ENCODE data around the gene PSME2.

DNA sequence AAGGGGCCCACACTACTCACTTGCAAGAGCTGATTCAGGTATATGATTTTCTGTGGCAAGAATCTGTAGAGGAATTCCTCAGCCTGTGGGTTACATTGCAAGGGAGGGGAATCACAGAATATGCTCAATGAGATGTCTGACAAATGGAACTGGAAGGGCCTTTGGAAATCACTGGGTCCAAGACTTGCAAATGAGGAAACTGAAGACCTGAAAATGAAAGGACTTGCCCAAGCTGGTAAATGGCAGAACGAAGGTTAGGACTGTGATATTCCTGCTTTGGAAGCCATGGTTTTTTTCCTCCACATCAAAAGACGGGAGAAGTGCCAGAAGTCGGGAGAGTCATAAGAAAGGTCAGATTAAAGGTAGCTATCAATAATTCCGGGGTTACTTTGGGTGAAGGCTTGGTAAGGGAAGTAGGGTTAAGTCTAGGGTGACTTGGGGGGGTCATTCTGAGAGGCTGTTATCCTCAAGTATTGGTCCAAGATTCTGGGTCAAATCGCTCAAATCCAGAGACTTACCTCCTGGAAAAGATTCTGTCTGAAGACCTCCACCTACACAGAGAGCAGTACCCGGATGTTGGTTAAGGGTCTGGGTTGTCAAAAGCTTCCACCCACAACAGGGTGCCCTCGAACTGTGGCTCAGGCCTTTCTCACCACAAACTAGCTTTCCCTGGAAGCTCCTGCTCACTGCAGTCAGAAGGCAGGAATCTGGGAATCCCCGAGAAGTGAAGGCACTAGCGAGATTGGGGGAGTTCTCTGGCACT is 539 bp downstream of the PSME2 start:
- TF ChIP-seq, protein P1, sequence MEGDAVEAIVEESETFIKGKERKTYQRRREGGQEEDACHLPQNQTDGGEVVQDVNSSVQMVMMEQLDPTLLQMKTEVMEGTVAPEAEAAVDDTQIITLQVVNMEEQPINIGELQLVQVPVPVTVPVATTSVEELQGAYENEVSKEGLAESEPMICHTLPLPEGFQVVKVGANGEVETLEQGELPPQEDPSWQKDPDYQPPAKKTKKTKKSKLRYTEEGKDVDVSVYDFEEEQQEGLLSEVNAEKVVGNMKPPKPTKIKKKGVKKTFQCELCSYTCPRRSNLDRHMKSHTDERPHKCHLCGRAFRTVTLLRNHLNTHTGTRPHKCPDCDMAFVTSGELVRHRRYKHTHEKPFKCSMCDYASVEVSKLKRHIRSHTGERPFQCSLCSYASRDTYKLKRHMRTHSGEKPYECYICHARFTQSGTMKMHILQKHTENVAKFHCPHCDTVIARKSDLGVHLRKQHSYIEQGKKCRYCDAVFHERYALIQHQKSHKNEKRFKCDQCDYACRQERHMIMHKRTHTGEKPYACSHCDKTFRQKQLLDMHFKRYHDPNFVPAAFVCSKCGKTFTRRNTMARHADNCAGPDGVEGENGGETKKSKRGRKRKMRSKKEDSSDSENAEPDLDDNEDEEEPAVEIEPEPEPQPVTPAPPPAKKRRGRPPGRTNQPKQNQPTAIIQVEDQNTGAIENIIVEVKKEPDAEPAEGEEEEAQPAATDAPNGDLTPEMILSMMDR (conservative IDR thresholded peaks at IDR 0.05; ENCODE audit: low read depth in 2 of 2) = no peak
- TF ChIP-seq POLR2AphosphoS5 (IDR thresholded peaks at IDR 0.05; ENCODE audit: low read depth) (no peak), CREB1 (CRISPR knock-in tag; IDR thresholded peaks at IDR 0.05; ENCODE audit: low read depth) (no peak), EZH2 (IDR thresholded peaks at IDR 0.05; ENCODE audit: low read depth, unreplicated experiment) (no peak), EZH2phosphoT487 (IDR thresholded peaks at IDR 0.05; ENCODE audit: unreplicated experiment) (no peak), ZNF331 (CRISPR knock-in tag; IDR thresholded peaks at IDR 0.05; ENCODE audit: low read depth) (no peak), NANOG (IDR thresholded peaks at IDR 0.05; ENCODE audit: borderline replicate concordance) (no peak), ZNF114 (CRISPR knock-in tag; IDR thresholded peaks at IDR 0.05) (no peak), STAT1 (IDR thresholded peaks at IDR 0.05; ENCODE audit: unreplicated experiment) (no peak), JUNB (IDR thresholded peaks at IDR 0.05; ENCODE audit: unreplicated experiment) (no peak)
- TF ChIP-seq, protein P2, sequence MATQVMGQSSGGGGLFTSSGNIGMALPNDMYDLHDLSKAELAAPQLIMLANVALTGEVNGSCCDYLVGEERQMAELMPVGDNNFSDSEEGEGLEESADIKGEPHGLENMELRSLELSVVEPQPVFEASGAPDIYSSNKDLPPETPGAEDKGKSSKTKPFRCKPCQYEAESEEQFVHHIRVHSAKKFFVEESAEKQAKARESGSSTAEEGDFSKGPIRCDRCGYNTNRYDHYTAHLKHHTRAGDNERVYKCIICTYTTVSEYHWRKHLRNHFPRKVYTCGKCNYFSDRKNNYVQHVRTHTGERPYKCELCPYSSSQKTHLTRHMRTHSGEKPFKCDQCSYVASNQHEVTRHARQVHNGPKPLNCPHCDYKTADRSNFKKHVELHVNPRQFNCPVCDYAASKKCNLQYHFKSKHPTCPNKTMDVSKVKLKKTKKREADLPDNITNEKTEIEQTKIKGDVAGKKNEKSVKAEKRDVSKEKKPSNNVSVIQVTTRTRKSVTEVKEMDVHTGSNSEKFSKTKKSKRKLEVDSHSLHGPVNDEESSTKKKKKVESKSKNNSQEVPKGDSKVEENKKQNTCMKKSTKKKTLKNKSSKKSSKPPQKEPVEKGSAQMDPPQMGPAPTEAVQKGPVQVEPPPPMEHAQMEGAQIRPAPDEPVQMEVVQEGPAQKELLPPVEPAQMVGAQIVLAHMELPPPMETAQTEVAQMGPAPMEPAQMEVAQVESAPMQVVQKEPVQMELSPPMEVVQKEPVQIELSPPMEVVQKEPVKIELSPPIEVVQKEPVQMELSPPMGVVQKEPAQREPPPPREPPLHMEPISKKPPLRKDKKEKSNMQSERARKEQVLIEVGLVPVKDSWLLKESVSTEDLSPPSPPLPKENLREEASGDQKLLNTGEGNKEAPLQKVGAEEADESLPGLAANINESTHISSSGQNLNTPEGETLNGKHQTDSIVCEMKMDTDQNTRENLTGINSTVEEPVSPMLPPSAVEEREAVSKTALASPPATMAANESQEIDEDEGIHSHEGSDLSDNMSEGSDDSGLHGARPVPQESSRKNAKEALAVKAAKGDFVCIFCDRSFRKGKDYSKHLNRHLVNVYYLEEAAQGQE (IDR thresholded peaks at IDR 0.05; ENCODE audit: unreplicated experiment) = no peak
- TF ChIP-seq, protein P3, sequence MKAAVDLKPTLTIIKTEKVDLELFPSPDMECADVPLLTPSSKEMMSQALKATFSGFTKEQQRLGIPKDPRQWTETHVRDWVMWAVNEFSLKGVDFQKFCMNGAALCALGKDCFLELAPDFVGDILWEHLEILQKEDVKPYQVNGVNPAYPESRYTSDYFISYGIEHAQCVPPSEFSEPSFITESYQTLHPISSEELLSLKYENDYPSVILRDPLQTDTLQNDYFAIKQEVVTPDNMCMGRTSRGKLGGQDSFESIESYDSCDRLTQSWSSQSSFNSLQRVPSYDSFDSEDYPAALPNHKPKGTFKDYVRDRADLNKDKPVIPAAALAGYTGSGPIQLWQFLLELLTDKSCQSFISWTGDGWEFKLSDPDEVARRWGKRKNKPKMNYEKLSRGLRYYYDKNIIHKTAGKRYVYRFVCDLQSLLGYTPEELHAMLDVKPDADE (IDR thresholded peaks at IDR 0.05) = no peak
